NCI-H2081 (cell line): ENCODE data around the gene SLC15A4.
"Not testable (repeated sequence)": the region's sequence is repeated elsewhere in the genome, so short reads cannot be mapped to it uniquely, and the experiment has no call there.

Experiments used
- DNase-seq, 2 experiments: peaks; one replicate each; lab custom pipeline; 2025; lab: John Stamatoyannopoulos, UW

SLC15A4 gene

GRCh38 chr12:128844031-128844635 is 20.4 kb upstream of the SLC15A4 start:
- no peak for DNase-seq

GRCh38 chr12:128843538-128843937 is 19.8 kb upstream of the SLC15A4 start:
- DNase-seq: no peak

GRCh38 chr12:128842579-128842978 is 18.8 kb upstream of the SLC15A4 start:
- DNase-seq: no peak

- DNase-seq: no peak
Measured at GRCh38 chr12:128840862-128841468, 17.2 kb upstream of the SLC15A4 start.

GRCh38 chr12:128839885-128840284 is 16.1 kb upstream of the SLC15A4 start:
- not testable (repeated sequence) for DNase-seq

GRCh38 chr12:128833418-128833817 is 9.7 kb upstream of the SLC15A4 start:
- no peak for DNase-seq

- DNase-seq: no peak
Measured at GRCh38 chr12:128830505-128830893, 6.7 kb upstream of the SLC15A4 start.

GRCh38 chr12:128829861-128830504 is 6.2 kb upstream of the SLC15A4 start:
- no peak for DNase-seq

GRCh38 chr12:128827724-128828123 is 4.0 kb upstream of the SLC15A4 start:
- DNase-seq: no peak

GRCh38 chr12:128825835-128826234 is 2.1 kb upstream of the SLC15A4 start:
- peak in 1 of 2 experiments; percentile 17 for DNase-seq

GRCh38 chr12:128823216-128823915 is 392 bp downstream of the SLC15A4 start:
- peak in 1 of 2 experiments; percentile 69 for DNase-seq

GRCh38 chr12:128820723-128821432 is 2.9 kb downstream of the SLC15A4 start:
- DNase-seq: peak in 1 of 2 experiments; percentile 37

GRCh38 chr12:128820253-128820652 is 3.5 kb downstream of the SLC15A4 start:
- DNase-seq: no peak

- peak in 1 of 2 experiments; percentile 70 for DNase-seq
Measured at GRCh38 chr12:128819293-128820144, 4.2 kb downstream of the SLC15A4 start.

- no peak for DNase-seq
Measured at GRCh38 chr12:128818065-128819022, 5.4 kb downstream of the SLC15A4 start.

GRCh38 chr12:128817111-128818015 is 6.4 kb downstream of the SLC15A4 start:
- peak; percentile 47 to 75 for DNase-seq

GRCh38 chr12:128816643-128816920 is 7.2 kb downstream of the SLC15A4 start:
- no peak for DNase-seq

- no peak for DNase-seq
Measured at GRCh38 chr12:128815779-128816642, 7.7 kb downstream of the SLC15A4 start.
